GM21737 (cell line): ENCODE measurements around the gene ZIC4.

Experiments used
- ATAC-seq: cut with Tn5 transposase; IDR thresholded peaks from one replicate; pipeline ENCODE4 v1.9.1; 2021; ENCODE audit warnings: mild to moderate bottlenecking, moderate library complexity; ENCODE audit not compliant: unreplicated experiment

Gene ZIC4

GRCh38 chr3:147418371-147418781 is 12.0 kb upstream of the ZIC4 start:
- no peak for ATAC-seq

- ATAC-seq, result no peak
Measured at GRCh38 chr3:147417551-147418295, 11.4 kb upstream of the ZIC4 start.

GRCh38 chr3:147416931-147417330 is 10.6 kb upstream of the ZIC4 start:
- no peak for ATAC-seq

DNA sequence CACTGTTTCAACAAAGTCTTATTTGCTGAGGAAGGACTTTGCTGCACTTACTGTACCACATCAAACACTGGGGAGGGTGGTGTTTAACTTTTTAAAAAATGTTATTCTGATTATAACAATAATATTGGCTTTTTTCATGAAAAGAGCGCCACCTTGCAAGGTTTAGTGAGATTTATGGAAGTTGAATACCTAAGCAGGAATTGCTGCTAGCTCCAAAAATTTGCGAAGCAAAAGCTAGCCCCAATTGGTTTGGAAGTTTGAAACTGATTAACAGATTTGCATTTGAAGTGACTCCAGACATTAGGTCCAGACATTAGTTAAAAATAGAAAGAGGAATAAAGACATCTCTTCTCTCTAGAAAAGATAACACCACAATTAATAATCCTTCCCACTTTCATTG is 9.5 kb upstream of the ZIC4 start:
- no peak for ATAC-seq

GRCh38 chr3:147415286-147415685 is 8.9 kb upstream of the ZIC4 start:
- ATAC-seq, result no peak

- no peak for ATAC-seq
Measured at GRCh38 chr3:147414390-147415138, 8.2 kb upstream of the ZIC4 start.

- ATAC-seq, result no peak
Measured at GRCh38 chr3:147413686-147414389, 7.5 kb upstream of the ZIC4 start.

- no peak for ATAC-seq
Measured at GRCh38 chr3:147412917-147413685, 6.8 kb upstream of the ZIC4 start.

- no peak for ATAC-seq
Measured at GRCh38 chr3:147412261-147412916, 6.0 kb upstream of the ZIC4 start.

GRCh38 chr3:147411815-147412241 is 5.5 kb upstream of the ZIC4 start:
- no peak for ATAC-seq

DNA sequence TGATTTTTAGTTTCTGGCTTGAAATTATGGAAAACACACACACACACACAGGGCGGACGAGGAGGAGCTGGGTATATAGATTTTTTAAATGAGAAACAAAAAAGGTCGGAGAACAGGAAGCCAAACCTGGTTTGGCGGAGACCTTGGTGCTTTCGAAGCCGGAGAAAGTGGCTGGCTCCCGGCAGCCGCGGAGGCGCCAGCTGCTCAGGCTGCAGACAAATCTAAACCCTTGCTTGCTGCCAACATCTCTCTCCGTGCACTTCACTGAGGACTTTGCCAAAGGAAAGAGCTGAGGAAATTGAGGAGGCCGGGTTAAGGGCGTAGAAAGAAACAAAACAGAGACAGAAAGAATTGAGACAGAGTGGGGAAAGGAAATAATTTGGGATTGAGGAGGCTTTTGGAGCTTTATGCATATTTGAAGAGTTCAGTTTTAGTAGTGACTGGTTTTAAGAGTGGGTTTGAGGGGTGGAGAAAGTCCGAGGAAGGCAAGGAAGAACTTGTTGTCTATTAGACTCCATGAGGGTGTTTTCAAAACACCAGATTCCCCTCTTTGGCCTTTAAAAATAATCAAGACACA is 5.0 kb upstream of the ZIC4 start:
- no peak for ATAC-seq

GRCh38 chr3:147410526-147411237 is 4.3 kb upstream of the ZIC4 start:
- no peak for ATAC-seq

DNA sequence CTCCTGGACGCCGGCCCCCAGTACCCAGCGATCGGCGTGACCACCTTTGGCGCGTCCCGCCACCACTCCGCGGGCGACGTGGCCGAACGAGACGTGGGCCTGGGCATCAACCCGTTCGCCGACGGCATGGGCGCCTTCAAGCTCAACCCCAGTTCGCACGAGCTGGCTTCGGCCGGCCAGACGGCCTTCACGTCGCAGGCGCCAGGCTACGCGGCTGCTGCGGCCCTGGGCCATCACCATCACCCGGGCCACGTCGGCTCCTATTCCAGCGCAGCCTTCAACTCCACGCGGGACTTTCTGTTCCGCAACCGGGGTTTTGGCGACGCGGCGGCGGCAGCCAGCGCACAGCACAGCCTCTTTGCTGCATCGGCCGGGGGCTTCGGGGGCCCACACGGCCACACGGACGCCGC is 3.8 kb upstream of the ZIC4 start:
- no peak for ATAC-seq

- ATAC-seq, result no peak
Measured at GRCh38 chr3:147409143-147410115, 3.1 kb upstream of the ZIC4 start, which contains the start of gene ZIC1. ZIC1 (plus strand) TSS chr3:147409365; CDS start chr3:147410113, 748 bp downstream.

GRCh38 chr3:147408188-147409100 is 2.1 kb upstream of the ZIC4 start:
- no peak for ATAC-seq

- no peak for ATAC-seq
Measured at GRCh38 chr3:147407498-147408187, 1.3 kb upstream of the ZIC4 start.

DNA sequence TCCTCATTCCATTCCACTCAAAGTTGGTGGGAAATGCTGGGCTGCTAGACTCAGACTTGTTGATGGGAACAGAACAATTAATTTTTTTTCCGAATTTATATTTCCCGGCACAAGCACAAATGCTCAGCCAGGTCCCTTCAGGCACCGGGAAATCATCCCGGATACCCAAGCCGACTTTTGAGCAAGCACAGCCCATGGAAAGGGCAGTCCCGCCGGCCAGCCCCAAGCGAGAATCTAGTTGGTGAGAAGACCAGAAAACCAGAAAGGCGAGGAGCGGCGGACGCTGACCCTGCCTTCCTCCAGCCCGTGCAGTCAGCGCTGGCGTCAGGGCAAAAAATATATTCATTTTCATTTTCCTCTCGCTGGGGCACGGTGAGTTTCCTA is 763 bp upstream of the ZIC4 start:
- no peak for ATAC-seq
